Measurements from ENCODE around the gene MCEMP1.

MCEMP1 gene

GRCh38 chr19:7699417-7700401 lies 22.8 kb downstream of the MCEMP1 start:
- no peaks in the 10 kb centered on the region for H3K79me2 ChIP-seq (ENCODE audit: insufficient read depth, low read length)
- no peak overlapping the region for H3K4me2 ChIP-seq (ENCODE audit: insufficient read depth, low read length)
- no peak overlapping the region for H3K27ac ChIP-seq (ENCODE audit: low read length)
- no peak for ATAC-seq (ENCODE audit: insufficient read depth, low read depth)
- no peak for DNase-seq
- no peaks in the 10 kb centered on the region for H3K36me3 ChIP-seq (ENCODE audit: insufficient read depth, low read length)
- no peak overlapping the region for H3K4me3 ChIP-seq (ENCODE audit: low read depth in 1 of 2, low read length in 2 of 2)
- H4K20me1 ChIP-seq (ENCODE audit: insufficient read depth, low read length), result no peaks in the 10 kb centered on the region
- H2AFZ ChIP-seq (ENCODE audit: low read depth, low read length), result no peak overlapping the region
- H3K4me1 ChIP-seq (ENCODE audit: insufficient read depth, low read length), result no peaks in the 10 kb centered on the region
- H3K27me3 ChIP-seq (ENCODE audit: insufficient read depth, low read length, poor library complexity), result no peaks in the 10 kb centered on the region
- no peak overlapping the region for H3K9ac ChIP-seq (ENCODE audit: low read depth, low read length)
- TF ChIP-seq CTCF (IDR thresholded peaks at IDR 0.05; ENCODE audit: borderline replicate concordance, extremely low read depth, low read length, poor library complexity, severe bottlenecking) (no peak), EZH2 (IDR thresholded peaks at IDR 0.05; ENCODE audit: borderline replicate concordance, low read depth, low read length, severe bottlenecking) (no peak)
- H3K9me3 ChIP-seq (ENCODE audit: insufficient read depth, low read length, severe bottlenecking), result no peaks in the 10 kb centered on the region

GRCh38 chr19:7701049-7701653 lies 24.3 kb downstream of the MCEMP1 start:
- TF ChIP-seq CTCF (IDR thresholded peaks at IDR 0.05; ENCODE audit: borderline replicate concordance, extremely low read depth, low read length, poor library complexity, severe bottlenecking) (no peak), EZH2 (IDR thresholded peaks at IDR 0.05; ENCODE audit: borderline replicate concordance, low read depth, low read length, severe bottlenecking) (no peak)
- Histone ChIP-seq H3K4me3 (ENCODE audit: low read depth in 1 of 2, low read length in 2 of 2) (no peak overlapping the region), H3K27me3 (ENCODE audit: insufficient read depth, low read length, poor library complexity) (no peaks in the 10 kb centered on the region), H3K4me1 (ENCODE audit: insufficient read depth, low read length) (no peaks in the 10 kb centered on the region), H3K36me3 (ENCODE audit: insufficient read depth, low read length) (no peaks in the 10 kb centered on the region), H3K79me2 (ENCODE audit: insufficient read depth, low read length) (no peaks in the 10 kb centered on the region), H3K4me2 (ENCODE audit: insufficient read depth, low read length) (no peak overlapping the region), H3K9ac (ENCODE audit: low read depth, low read length) (no peak overlapping the region), H2AFZ (ENCODE audit: low read depth, low read length) (no peak overlapping the region), H3K9me3 (ENCODE audit: insufficient read depth, low read length, severe bottlenecking) (no peaks in the 10 kb centered on the region), H4K20me1 (ENCODE audit: insufficient read depth, low read length) (no peaks in the 10 kb centered on the region), H3K27ac (ENCODE audit: low read length) (no peak overlapping the region)
- ATAC-seq (ENCODE audit: insufficient read depth, low read depth) (no peak), DNase-seq (no peak)

- no peak within 1 kb of the TSS for H3K27ac ChIP-seq (ENCODE audit: low read length)
- H3K79me2 ChIP-seq (ENCODE audit: insufficient read depth, low read length), result no peaks in the 10 kb centered on the region
- no peak within 1 kb of the TSS for H2AFZ ChIP-seq (ENCODE audit: low read depth, low read length)
- no peak for DNase-seq
- no peak within 1 kb of the TSS for H3K4me3 ChIP-seq (ENCODE audit: low read depth in 1 of 2, low read length in 2 of 2)
- H3K27me3 ChIP-seq (ENCODE audit: insufficient read depth, low read length, poor library complexity), result no peaks in the 10 kb centered on the region
- H3K36me3 ChIP-seq (ENCODE audit: insufficient read depth, low read length), result no peaks in the 10 kb centered on the region
- ATAC-seq (ENCODE audit: insufficient read depth, low read depth), result no peak
- no peak within 1 kb of the TSS for H3K4me2 ChIP-seq (ENCODE audit: insufficient read depth, low read length)
- H3K9me3 ChIP-seq (ENCODE audit: insufficient read depth, low read length, severe bottlenecking), result no peaks in the 10 kb centered on the region
- no peaks in the 10 kb centered on the region for H3K4me1 ChIP-seq (ENCODE audit: insufficient read depth, low read length)
- H3K9ac ChIP-seq (ENCODE audit: low read depth, low read length), result no peak within 1 kb of the TSS
- TF ChIP-seq EZH2 (IDR thresholded peaks at IDR 0.05; ENCODE audit: borderline replicate concordance, low read depth, low read length, severe bottlenecking), result no peak
- no peak for TF ChIP-seq CTCF (IDR thresholded peaks at IDR 0.05; ENCODE audit: borderline replicate concordance, extremely low read depth, low read length, poor library complexity, severe bottlenecking)
- H4K20me1 ChIP-seq (ENCODE audit: insufficient read depth, low read length), result no peaks in the 10 kb centered on the region
These were observed 25.0 kb downstream of the MCEMP1 start, which contains the start of gene FCER2 for GRCh38 chr19:7701654-7702457. FCER2 (minus strand) TSS chr19:7702131; CDS start chr19:7699760, 2,371 bp downstream.

Measured in DND-41 (cell line).